ENCODE measurements around the gene FLOT1. TPM values are rescaled to one million over a fixed set of nuclear protein-coding genes. Genes with fewer than 3 reads are reported as not detected.

Gene FLOT1
- total RNA-seq, 1 donor from 2014 or later, result 80.3 TPM

DNA sequence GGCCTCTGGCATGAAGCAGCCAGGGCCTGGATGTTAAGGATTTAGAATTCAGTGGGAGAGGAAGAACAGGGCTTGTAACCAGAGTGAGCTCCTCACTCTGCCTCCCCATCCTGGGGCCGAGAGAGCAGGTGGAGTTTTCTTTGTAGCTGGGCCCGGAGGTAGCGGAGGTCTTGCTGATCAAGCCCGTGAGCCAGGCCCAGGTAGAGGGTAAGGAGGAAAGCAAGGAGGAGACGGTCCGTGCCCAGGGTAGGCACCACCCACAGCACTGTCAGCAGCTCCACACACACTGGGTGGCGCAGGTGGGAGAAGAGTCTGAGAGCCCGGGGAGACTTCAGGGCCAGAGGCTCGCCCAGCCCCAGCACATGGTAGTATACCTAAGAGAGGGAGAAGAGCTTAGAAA lies 53.9 kb downstream of the FLOT1 start:
- Histone ChIP-seq H2AFZ (replicated peaks) (no peak overlapping the region), H3F3A (ENCODE audit: low read depth) (peaks cover 43% of the 10 kb centered on the region), H3K4me1 (peaks cover 49% of the 10 kb centered on the region), H3K27me3 (no peaks in the 10 kb centered on the region), H3K4me2 (peak overlapping the region; percentile 97), H3K36me3 (no peaks in the 10 kb centered on the region), H3K9ac (no peak overlapping the region), H4K20me1 (ENCODE audit: low read depth) (peaks cover 12% of the 10 kb centered on the region), H3K27ac (no peak overlapping the region), H3K4me3 (no peak overlapping the region), H3K79me2 (ENCODE audit: low read depth) (peaks cover 56% of the 10 kb centered on the region), H3K9me3 (ENCODE audit: low read depth) (no peaks in the 10 kb centered on the region)
- Mint-ChIP-seq H3K4me1 (peaks cover 68% of the 10 kb centered on the region), H3K36me3 (peaks cover 6% of the 10 kb centered on the region), H3K4me3 (peak overlapping the region; percentile 95), H3K9me3 (no peaks in the 10 kb centered on the region), H3K27me3 (ENCODE audit: insufficient read depth, low read depth) (peaks cover 5% of the 10 kb centered on the region), H3K27ac (peak overlapping the region; percentile 94)
- TF ChIP-seq, protein P1, sequence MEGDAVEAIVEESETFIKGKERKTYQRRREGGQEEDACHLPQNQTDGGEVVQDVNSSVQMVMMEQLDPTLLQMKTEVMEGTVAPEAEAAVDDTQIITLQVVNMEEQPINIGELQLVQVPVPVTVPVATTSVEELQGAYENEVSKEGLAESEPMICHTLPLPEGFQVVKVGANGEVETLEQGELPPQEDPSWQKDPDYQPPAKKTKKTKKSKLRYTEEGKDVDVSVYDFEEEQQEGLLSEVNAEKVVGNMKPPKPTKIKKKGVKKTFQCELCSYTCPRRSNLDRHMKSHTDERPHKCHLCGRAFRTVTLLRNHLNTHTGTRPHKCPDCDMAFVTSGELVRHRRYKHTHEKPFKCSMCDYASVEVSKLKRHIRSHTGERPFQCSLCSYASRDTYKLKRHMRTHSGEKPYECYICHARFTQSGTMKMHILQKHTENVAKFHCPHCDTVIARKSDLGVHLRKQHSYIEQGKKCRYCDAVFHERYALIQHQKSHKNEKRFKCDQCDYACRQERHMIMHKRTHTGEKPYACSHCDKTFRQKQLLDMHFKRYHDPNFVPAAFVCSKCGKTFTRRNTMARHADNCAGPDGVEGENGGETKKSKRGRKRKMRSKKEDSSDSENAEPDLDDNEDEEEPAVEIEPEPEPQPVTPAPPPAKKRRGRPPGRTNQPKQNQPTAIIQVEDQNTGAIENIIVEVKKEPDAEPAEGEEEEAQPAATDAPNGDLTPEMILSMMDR (IDR thresholded peaks at IDR 0.05), result no peak
- no peak for TF ChIP-seq EZH2 (IDR thresholded peaks at IDR 0.05)
- no peak for TF ChIP-seq EZH2phosphoT487 (IDR thresholded peaks at IDR 0.05)
- DNase-seq (ENCODE audit: low spot score), result no peak

DNA sequence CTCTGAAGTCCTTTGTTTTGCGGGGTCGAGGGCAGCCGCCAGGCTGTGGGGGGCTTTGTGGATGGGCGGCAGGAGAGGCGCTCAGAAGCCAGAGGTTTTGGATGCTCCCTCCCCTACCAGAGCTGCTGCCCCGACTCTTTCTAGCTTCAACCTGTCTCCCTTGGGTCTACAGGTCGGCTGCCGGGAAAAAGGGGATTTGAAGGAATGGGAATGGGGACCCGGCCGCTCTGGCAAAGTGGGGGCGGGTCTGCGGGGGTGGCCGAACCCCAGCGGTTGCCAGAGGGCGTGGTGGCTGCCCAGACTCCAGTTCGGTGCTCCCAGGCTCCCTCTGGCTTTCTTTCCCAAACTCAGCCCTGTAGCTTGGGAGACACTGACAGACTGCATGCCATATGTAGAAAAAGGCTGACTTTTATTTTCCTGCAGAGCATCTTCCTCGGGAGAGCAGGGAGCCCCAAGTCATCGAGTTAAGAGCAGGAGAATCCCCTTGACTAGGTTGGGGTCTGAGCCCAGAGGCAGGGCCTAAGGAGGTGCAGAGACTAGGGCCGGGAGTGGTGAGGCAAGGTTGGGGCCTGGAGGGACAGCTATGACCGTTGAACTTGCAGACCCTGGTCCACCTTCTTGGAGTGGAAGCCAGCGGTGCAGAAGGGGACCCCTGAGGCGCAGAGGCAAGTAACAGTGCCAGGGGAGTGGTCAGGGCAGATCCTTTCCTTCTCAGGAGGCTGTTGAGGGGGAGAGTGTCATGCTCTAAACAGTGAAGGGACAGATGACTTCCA lies 54.6 kb downstream of the FLOT1 start:
- peaks cover 5% of the 10 kb centered on the region for H3K27me3 Mint-ChIP-seq (ENCODE audit: insufficient read depth, low read depth)
- peaks cover 64% of the 10 kb centered on the region for H3K79me2 ChIP-seq (ENCODE audit: low read depth)
- H3K4me3 Mint-ChIP-seq, result peak overlapping the region; percentile 95
- H4K20me1 ChIP-seq (ENCODE audit: low read depth), result peaks cover 19% of the 10 kb centered on the region
- no peaks in the 10 kb centered on the region for H3K9me3 Mint-ChIP-seq
- DNase-seq (ENCODE audit: low spot score), result no peak
- peak overlapping the region; percentile 97 for H3K4me2 ChIP-seq
- peaks cover 43% of the 10 kb centered on the region for H3F3A ChIP-seq (ENCODE audit: low read depth)
- no peak overlapping the region for H2AFZ ChIP-seq (replicated peaks)
- no peaks in the 10 kb centered on the region for H3K9me3 ChIP-seq (ENCODE audit: low read depth)
- TF ChIP-seq, protein P1 (IDR thresholded peaks at IDR 0.05), result peak; percentile 8
- TF ChIP-seq EZH2phosphoT487 (IDR thresholded peaks at IDR 0.05), result no peak
- H3K36me3 ChIP-seq, result no peaks in the 10 kb centered on the region
- H3K4me3 ChIP-seq, result peak overlapping the region; percentile 90
- peak overlapping the region; percentile 95 for H3K27ac Mint-ChIP-seq
- peaks cover 75% of the 10 kb centered on the region for H3K4me1 Mint-ChIP-seq
- peaks cover 6% of the 10 kb centered on the region for H3K36me3 Mint-ChIP-seq
- H3K9ac ChIP-seq, result no peak overlapping the region
- H3K4me1 ChIP-seq, result peaks cover 56% of the 10 kb centered on the region
- no peaks in the 10 kb centered on the region for H3K27me3 ChIP-seq
- H3K27ac ChIP-seq, result peak overlapping the region; percentile 40

DNA sequence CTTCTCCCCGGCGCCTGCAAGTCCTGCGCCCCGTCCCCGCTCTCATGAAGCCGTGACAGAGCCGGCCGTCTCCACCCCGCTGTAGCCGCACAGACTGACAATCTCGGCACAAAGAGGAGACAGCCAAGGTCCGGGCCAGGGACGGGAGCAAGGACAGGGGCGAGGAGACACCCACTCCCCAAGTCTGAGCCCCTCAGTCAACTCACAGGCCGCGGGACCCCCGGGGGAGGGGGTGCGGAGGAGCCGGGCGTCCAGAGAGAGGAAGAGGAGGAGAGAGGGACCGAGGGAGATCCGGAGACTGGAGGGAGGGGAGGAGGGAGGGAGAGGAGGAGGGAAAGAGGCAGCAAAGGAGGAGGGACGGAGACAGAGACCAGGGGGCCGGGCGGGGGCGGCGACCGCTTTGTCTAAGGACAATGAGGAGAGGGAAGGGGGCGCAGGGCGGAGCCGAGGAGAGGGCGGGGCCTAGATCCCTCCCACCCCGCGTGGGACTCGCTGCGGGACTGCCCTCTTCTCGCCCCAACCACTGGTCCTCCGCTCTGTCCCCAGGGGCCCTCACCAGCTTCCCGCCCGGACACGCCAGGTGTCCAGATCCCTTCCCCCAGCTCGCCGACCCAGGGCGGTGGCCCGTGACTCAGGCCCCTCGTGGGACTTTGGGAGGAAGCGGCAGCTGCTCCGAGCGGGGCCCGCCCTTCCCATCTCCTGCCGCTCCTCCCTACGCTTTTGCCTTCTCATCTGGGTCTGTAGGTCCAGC lies 55.4 kb downstream of the FLOT1 start:
- peaks cover 71% of the 10 kb centered on the region for H3K79me2 ChIP-seq (ENCODE audit: low read depth)

More for the DNA sequence above, 55.4 kb downstream of the FLOT1 start:
- no peaks in the 10 kb centered on the region for H3K9me3 Mint-ChIP-seq
- Histone ChIP-seq H3F3A (ENCODE audit: low read depth) (peaks cover 40% of the 10 kb centered on the region), H3K4me2 (peak overlapping the region; percentile 97), H3K9ac (peak overlapping the region; percentile 5), H3K27ac (peak overlapping the region; percentile 82), H3K9me3 (ENCODE audit: low read depth) (no peaks in the 10 kb centered on the region), H3K27me3 (no peaks in the 10 kb centered on the region), H3K36me3 (no peaks in the 10 kb centered on the region), H2AFZ (replicated peaks) (peak overlapping the region; percentile 35), H4K20me1 (ENCODE audit: low read depth) (peaks cover 27% of the 10 kb centered on the region), H3K4me3 (peak overlapping the region; percentile 90), H3K4me1 (peaks cover 64% of the 10 kb centered on the region)
- TF ChIP-seq, protein P1 (IDR thresholded peaks at IDR 0.05), result no peak
- TF ChIP-seq EZH2phosphoT487 (IDR thresholded peaks at IDR 0.05) (no peak), EZH2 (IDR thresholded peaks at IDR 0.05) (no peak)
- peaks cover 80% of the 10 kb centered on the region for H3K4me1 Mint-ChIP-seq
- H3K4me3 Mint-ChIP-seq, result peak overlapping the region; percentile 95
- H3K27ac Mint-ChIP-seq, result peak overlapping the region; percentile 95
- peak; percentile 88 for DNase-seq (ENCODE audit: low spot score)
- peaks cover 6% of the 10 kb centered on the region for H3K36me3 Mint-ChIP-seq
- H3K27me3 Mint-ChIP-seq (ENCODE audit: insufficient read depth, low read depth), result peaks cover 6% of the 10 kb centered on the region
